Transverse colon (tissue), 4 donors: ENCODE measurements around the gene EWSR1.

Experiments used
- CTCF ChIP-seq, 5 experiments: fragments of 200-600 bp in 3 of 5; fragments of 450-650 bp in 2 of 5; sonication (generic) in 3 of 5; IDR thresholded peaks; 1 replicate in 2 of 5; 2 replicates in 3 of 5; pipeline ENCODE4 v1.5.1; 2016 to 2017; ENCODE audit warnings: antibody characterized with exemption in 5 of 5, inconsistent platforms in 3 of 5, mild to moderate bottlenecking in 2 of 5, moderate library complexity in 1 of 5
- POLR2A ChIP-seq: fragments of 450-650 bp; IDR thresholded peaks from one replicate; pipeline ENCODE4 v1.6.1; 2016; ENCODE audit warnings: antibody characterized with exemption, mild to moderate bottlenecking, moderate library complexity
- POLR2AphosphoS5 ChIP-seq, 3 donors: sonication (generic); formaldehyde crosslinking; IDR thresholded peaks; one replicate each; pipeline ENCODE4 v1.6.1; 2016; ENCODE audit warnings: antibody characterized with exemption in 3 of 3

- no peak for TF ChIP-seq POLR2AphosphoS5 (IDR thresholded peaks at IDR 0.05)
- TF ChIP-seq CTCF (IDR thresholded peaks at IDR 0.05), result no peak
- no peak for TF ChIP-seq POLR2A
Measured at GRCh38 chr22:29345932-29346331, 77.9 kb downstream of the EWSR1 start.
